Activated CD8-positive, alpha-beta memory T cell treated with anti-CD3 and anti-CD28 coated beads, Interleukin-2, amount 50 U/mL, for 48 hours (primary cell): ENCODE measurements around the gene CPXM2.

Experiments used
- DNase-seq: peaks from one replicate; pipeline ENCODE4 v3.0.0-alpha.2; 2020

The CPXM2 gene

GRCh38 chr10:123843835-123844234, 47.8 kb downstream of the CPXM2 start:
- DNase-seq = no peak

- no peak for DNase-seq
These were observed 48.8 kb downstream of the CPXM2 start for GRCh38 chr10:123842692-123843385.

- no peak for DNase-seq
These were observed 50.0 kb downstream of the CPXM2 start for GRCh38 chr10:123841560-123841959.

- no peak for DNase-seq
These were observed 50.5 kb downstream of the CPXM2 start for GRCh38 chr10:123841115-123841514.

- no peak for DNase-seq
These were observed 50.9 kb downstream of the CPXM2 start for GRCh38 chr10:123840714-123841113.

GRCh38 chr10:123838596-123839310, 52.9 kb downstream of the CPXM2 start:
- no peak for DNase-seq

- DNase-seq = no peak
These were observed 53.9 kb downstream of the CPXM2 start for GRCh38 chr10:123837756-123838155.

- DNase-seq = no peak
These were observed 55.0 kb downstream of the CPXM2 start for GRCh38 chr10:123836418-123837145.

GRCh38 chr10:123835575-123835974, 56.0 kb downstream of the CPXM2 start:
- no peak for DNase-seq

GRCh38 chr10:123833170-123833850, 58.3 kb downstream of the CPXM2 start:
- DNase-seq = no peak

GRCh38 chr10:123831259-123831658, 60.3 kb downstream of the CPXM2 start:
- no peak for DNase-seq

GRCh38 chr10:123821136-123821535, 70.5 kb downstream of the CPXM2 start:
- no peak for DNase-seq

GRCh38 chr10:123809632-123810031, 82.0 kb downstream of the CPXM2 start:
- DNase-seq = no peak

- no peak for DNase-seq
These were observed 82.7 kb downstream of the CPXM2 start for GRCh38 chr10:123808906-123809305.

- no peak for DNase-seq
These were observed 83.3 kb downstream of the CPXM2 start for GRCh38 chr10:123808286-123808685.

GRCh38 chr10:123807444-123808035, 84.1 kb downstream of the CPXM2 start:
- DNase-seq = no peak

- no peak for DNase-seq
These were observed 86.9 kb downstream of the CPXM2 start for GRCh38 chr10:123804716-123805115.

GRCh38 chr10:123800821-123801220, 90.8 kb downstream of the CPXM2 start:
- DNase-seq = no peak

GRCh38 chr10:123800289-123800688, 91.3 kb downstream of the CPXM2 start:
- DNase-seq = no peak

GRCh38 chr10:123798856-123799255, 92.8 kb downstream of the CPXM2 start:
- no peak for DNase-seq

- DNase-seq = no peak
These were observed 93.8 kb downstream of the CPXM2 start for GRCh38 chr10:123797813-123798212.

- DNase-seq = no peak
These were observed 94.9 kb downstream of the CPXM2 start for GRCh38 chr10:123796736-123797135.
